NCI-H446 (cell line): ENCODE data around the gene SELPLG.
"Not testable (repeated sequence)": the region's sequence is repeated elsewhere in the genome, so short reads cannot be mapped to it uniquely, and the experiment has no call there.

Source experiments
- DNase-seq, 2 experiments: peaks; one replicate each; lab custom pipeline; 2025; lab: John Stamatoyannopoulos, UW

SELPLG gene

GRCh38 chr12:108655812-108656175 is 22.1 kb upstream of the SELPLG start:
- DNase-seq = not testable (repeated sequence)

DNA sequence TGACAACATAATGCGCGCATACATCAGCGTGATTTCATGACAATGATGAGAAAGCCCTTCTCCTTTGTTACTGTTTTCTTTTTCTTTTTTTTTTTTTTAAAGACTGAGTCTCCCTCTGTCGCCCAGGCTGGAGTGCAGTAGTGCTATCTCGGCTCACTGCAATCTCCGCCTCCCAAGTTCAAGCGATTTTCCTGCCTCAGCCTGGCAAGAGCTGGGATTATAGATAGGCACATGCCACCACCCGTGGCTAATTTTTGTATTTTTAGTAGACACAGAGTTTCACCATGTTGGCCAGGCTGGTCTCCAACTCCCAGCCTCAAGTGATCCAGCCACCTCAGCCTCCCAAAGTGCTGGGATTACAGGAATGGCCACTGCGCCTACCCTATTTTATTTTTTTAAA is 20.9 kb upstream of the SELPLG start:
- DNase-seq = not testable (repeated sequence)

DNA sequence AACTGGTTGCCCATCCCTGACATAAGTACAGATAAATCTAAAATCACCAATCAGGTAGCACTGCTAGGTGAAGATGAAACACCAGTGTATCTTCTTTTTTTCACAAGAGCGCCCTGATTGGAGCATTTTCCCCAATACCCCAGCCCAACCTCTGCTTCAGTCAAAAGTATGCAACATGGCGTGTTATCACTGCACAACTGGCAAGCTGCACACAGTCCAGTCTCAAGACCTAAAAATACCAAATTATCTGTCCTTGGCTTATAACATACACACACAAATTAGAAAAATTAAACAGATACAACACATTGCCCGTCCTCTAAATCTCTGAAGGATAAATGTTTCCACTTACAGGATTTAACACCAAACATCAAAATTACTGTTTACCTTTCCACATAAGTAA is 20.2 kb upstream of the SELPLG start:
- no peak for DNase-seq

DNA sequence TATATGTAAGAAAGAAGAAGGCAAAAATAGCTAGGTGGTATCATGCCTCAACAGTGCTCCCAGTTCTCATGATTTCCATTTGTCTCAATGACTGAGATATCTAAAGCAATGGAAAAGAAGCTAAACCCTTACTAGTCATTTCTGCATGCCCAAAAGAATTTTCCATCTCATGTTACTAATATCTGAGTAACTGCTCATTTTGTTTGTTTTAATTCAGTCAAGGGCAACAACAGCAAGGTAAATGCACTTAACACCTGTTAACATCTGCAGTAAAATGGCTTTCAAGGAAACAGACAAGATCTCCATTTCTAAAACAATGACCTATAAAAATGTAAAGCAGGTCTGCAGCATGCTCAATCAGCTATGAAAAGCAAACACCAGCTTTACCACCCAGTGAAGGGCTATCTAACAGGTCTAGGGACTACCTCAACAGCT is 19.4 kb upstream of the SELPLG start:
- DNase-seq = no peak

- no peak for DNase-seq
These were observed 16.4 kb upstream of the SELPLG start for GRCh38 chr12:108650083-108650482.

DNA sequence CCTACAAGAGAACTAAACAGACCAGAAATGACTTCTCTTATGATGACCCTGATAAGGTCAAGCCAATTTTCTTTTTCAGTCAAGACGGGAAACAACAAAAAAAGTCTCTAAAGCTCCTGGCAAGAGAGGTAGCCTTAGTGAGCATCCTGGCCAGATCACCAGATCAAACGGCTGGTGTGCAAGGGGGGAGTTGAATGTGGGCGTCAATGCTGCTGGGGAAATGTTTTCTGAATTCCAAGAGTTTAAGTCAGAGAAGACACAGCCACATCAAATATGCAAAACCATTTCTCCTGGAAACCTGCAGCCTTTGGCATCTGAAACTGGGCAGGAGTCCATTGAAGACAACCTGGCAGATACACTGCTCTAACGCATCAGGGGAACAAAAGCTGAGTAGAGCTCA is 16.0 kb upstream of the SELPLG start:
- DNase-seq = no peak

DNA sequence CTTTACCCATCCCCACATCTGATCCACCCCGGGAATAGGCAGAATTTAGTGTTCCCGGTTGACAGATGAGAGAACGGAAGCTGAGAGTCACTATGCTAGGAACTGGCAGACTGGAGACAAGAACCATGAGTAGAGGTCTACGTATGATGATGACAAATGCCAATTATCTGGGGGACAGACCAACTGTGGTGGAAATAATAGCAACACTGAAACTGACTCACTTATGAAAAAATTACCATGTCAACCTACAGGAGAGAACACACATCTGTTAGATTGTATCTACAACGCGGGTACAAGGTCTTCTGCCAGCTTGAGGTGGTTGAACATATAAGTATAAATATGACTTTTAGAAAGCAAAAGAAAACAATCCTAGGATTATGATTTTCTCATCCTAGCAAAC is 15.4 kb upstream of the SELPLG start:
- DNase-seq = no peak

DNA sequence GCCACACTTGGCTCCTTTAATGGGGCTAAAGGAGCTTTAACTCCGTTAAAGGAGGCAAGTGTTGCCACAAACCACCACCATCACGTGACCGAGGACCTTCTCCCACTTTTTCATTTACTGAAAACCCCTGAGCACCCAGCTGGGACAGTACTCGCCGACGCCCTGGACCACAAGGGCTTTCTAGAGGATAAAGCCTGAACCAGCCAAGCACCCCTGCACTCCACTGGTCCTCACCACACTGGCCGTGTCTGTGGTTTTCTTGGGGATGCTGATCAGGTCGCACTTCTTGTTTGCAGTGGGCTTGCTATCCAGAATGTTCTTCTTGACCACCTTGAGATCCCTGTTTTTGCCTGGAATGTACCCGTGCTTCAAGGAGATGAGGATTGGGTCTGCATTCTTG is 14.7 kb upstream of the SELPLG start:
- DNase-seq = no peak

GRCh38 chr12:108647585-108648287 is 14.0 kb upstream of the SELPLG start:
- DNase-seq = no peak

DNA sequence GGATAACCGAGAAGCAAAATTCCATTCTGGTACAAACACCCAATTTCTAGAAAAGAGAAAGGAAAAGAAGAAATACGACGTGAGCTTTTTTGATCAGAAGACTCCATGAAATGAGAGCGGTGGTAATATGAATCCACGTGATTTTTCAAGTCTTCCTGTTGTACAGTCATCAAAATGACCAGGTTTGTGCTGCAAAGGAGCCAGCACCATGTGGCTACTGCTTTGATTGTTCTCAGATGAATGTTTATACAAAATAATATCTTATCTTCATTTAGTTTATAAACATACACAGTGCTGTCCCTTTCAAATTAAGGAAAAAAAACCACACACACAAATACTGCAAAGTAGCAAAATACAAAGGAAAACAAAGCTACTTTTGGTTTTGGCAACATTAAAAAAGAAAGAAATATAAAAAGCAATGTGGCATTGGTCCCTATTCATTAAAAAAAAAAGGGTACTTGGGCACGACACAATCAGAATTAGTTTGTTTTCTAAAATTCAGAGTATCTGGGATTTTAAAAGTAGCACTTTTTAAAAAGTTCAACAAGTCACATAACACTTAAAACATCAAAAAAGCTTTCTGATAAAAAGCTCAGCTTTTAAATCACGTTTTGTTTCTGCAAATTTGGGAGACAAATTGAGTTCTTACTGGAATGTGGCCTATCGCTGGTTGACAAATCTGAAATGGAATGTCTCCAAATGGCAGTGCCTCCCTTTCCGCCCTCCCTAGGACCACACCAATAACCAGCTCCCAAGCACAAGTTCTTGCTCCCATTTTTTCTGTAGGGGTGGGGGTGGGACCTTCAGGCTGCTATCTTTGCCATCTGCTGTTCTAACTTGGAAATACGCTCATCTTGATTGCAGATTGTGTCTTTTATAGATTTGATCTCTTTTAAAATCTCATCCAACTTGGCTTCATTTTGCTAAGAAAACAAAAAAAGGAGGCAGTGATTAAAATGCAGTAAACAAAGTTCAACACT is 13.2 kb upstream of the SELPLG start:
- no peak for DNase-seq

GRCh38 chr12:108645686-108646599 is 12.2 kb upstream of the SELPLG start:
- no peak for DNase-seq

- no peak for DNase-seq
These were observed 11.1 kb upstream of the SELPLG start for GRCh38 chr12:108644811-108645120.

- DNase-seq = no peak
These were observed 10.5 kb upstream of the SELPLG start for GRCh38 chr12:108643941-108644810.

GRCh38 chr12:108642899-108643654 is 9.4 kb upstream of the SELPLG start:
- DNase-seq = no peak

GRCh38 chr12:108642269-108642870 is 8.7 kb upstream of the SELPLG start:
- no peak for DNase-seq

DNA sequence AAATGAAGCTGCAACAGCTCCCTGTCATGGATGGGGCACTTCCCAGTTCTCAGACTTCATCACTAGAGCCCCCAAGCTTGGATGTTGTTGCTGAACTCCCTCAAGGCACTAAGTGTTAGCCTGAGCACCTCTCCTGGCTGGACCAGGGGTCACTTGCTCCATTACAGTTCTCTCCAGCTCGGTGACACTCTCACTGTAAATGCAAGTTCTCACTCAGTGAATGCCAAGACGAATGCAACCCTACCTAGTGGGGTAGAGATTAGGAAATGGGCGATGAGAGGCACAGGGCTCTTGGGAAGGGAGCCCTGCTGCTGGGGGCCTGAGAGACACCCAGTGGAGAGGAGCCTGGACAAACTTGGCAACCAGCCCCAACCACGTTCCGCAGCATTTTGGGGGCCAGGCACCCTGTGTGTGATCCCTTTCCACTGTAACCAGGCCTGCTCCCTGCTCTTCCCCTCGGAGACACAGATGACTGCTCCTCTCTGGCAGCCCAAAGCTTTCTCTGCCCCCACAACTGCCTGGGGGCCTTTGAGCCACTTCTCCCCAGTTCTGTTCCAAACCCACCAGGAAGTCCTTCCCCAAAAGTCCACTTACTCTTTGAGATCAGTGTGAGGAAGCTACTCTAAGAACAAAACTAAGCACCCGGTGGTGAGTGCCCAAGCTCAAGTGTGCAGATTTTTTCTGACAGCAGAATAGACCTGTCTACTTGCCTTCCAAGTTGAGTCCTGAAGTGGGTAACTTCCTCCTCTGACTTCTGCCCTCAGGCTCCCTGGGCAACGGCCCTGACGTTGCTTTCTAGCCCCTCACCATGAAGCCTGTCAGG is 8.0 kb upstream of the SELPLG start:
- DNase-seq = no peak

- DNase-seq = no peak
These were observed 7.2 kb upstream of the SELPLG start for GRCh38 chr12:108640802-108641445.

- DNase-seq = no peak
These were observed 5.5 kb upstream of the SELPLG start for GRCh38 chr12:108638997-108639822.
